Suprapubic skin (tissue), 4 donors: Measurements from ENCODE around the gene TEX22. TPM values are rescaled to one million over a fixed set of nuclear protein-coding genes. Genes with fewer than 3 reads are reported as not detected.

Source experiments
- DNase-seq, 2 donors: peaks; one replicate each; pipeline ENCODE4 v3.0.0-alpha.2; 2019; ENCODE audit warnings: low spot score in 2 of 2
- H3K27ac ChIP-seq: fragments of 200-600 bp; sonication (generic); one replicate; pipeline ENCODE4 v1.5.1; 2019
- H3K27me3 ChIP-seq: fragments of 200-600 bp; sonication (generic); one replicate; pipeline ENCODE4 v1.5.1; 2019
- H3K36me3 ChIP-seq: fragments of 200-600 bp; sonication (generic); one replicate; pipeline ENCODE4 v1.5.1; 2019
- H3K4me1 ChIP-seq: fragments of 200-600 bp; sonication (generic); one replicate; pipeline ENCODE4 v1.5.1; 2019
- H3K4me3 ChIP-seq: fragments of 200-600 bp; sonication (generic); one replicate; pipeline ENCODE4 v1.5.1; 2019; ENCODE audit warnings: mild to moderate bottlenecking
- H3K9me3 ChIP-seq: fragments of 200-600 bp; sonication (generic); one replicate; pipeline ENCODE4 v1.5.1; 2019
- EP300 ChIP-seq: sonication (generic); formaldehyde crosslinking; IDR thresholded peaks from one replicate; pipeline ENCODE4 v1.6.1; 2017; ENCODE audit warnings: antibody characterized with exemption
- POLR2A ChIP-seq, 2 donors: fragments of 450-650 bp; IDR thresholded peaks; one replicate each; pipeline ENCODE4 v1.6.1; 2017; ENCODE audit warnings: antibody characterized with exemption in 2 of 2, mild to moderate bottlenecking in 2 of 2, moderate library complexity in 2 of 2
- POLR2AphosphoS5 ChIP-seq, 3 donors: sonication (generic); formaldehyde crosslinking; IDR thresholded peaks; one replicate each; pipeline ENCODE4 v1.6.1; 2017; ENCODE audit warnings: antibody characterized with exemption in 3 of 3
- WGBS: methylation state at CpG from one replicate; pipeline ENCODE4 v1.1.5; 2018; 5-methylcytosine and 5-hydroxymethylcytosine counted together
- total RNA-seq, 4 donors: library from RNA; depleted of rRNA; stranded (reverse); fragments of >200 nt; gene quantifications; one replicate each; pipeline ENCODE4 v1.1.0, GENCODE V29; 2016
- TF ChIP-seq, protein P1 (sequence below), 2 donors: fragments of 200-600 bp in 1 of 2; fragments of 450-650 bp in 1 of 2; sonication (generic) in 1 of 2; IDR thresholded peaks; one replicate each; pipeline ENCODE4 v1.5.1; 2016 to 2019; ENCODE audit warnings: antibody characterized with exemption in 2 of 2, mild to moderate bottlenecking in 1 of 2, moderate library complexity in 1 of 2

TEX22 gene
- total RNA-seq, 4 donors from 2014 or later = 0.80 TPM; not detected in 3

DNA sequence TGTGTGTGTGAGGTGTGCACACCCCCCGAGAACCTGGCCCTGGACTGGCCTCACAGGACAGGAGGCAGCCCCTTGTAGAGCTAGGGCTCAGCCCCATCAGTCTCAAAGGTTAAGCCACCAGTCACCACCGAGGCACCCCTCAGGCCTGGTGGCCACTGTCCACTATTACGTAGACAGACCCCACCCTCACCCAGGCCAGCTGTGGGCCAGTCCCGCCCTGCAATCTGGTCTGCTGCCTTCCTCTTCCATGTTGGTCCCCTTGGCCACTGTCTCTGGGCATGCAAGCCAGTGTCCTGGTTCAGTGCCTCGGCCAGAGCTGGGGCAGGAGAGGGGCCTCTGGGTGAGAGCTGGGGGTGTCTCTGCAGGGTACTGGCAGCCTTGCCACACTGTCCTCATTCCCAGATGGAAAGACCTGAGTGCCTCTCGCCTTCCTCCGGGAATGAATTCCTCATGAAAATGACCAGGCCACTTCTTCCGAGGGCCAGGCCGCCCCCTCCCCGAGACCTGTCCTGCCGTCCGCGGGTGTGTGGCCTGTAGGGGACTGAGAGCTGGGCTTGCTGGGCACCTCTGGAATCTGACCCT lies 897 bp upstream of the TEX22 start:
- TF ChIP-seq POLR2A (IDR thresholded peaks at IDR 0.05) (no peak), POLR2AphosphoS5 (IDR thresholded peaks at IDR 0.05) (no peak), EP300 (no peak)
- TF ChIP-seq, protein P1, sequence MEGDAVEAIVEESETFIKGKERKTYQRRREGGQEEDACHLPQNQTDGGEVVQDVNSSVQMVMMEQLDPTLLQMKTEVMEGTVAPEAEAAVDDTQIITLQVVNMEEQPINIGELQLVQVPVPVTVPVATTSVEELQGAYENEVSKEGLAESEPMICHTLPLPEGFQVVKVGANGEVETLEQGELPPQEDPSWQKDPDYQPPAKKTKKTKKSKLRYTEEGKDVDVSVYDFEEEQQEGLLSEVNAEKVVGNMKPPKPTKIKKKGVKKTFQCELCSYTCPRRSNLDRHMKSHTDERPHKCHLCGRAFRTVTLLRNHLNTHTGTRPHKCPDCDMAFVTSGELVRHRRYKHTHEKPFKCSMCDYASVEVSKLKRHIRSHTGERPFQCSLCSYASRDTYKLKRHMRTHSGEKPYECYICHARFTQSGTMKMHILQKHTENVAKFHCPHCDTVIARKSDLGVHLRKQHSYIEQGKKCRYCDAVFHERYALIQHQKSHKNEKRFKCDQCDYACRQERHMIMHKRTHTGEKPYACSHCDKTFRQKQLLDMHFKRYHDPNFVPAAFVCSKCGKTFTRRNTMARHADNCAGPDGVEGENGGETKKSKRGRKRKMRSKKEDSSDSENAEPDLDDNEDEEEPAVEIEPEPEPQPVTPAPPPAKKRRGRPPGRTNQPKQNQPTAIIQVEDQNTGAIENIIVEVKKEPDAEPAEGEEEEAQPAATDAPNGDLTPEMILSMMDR (IDR thresholded peaks at IDR 0.05) = no peak
- Histone ChIP-seq H3K27me3 (no peaks in the 10 kb centered on the region), H3K4me1 (peaks cover 21% of the 10 kb centered on the region), H3K4me3 (peak overlapping the region; percentile 88), H3K27ac (no peak overlapping the region), H3K9me3 (no peaks in the 10 kb centered on the region), H3K36me3 (peaks cover 30% of the 10 kb centered on the region)
- no peak for DNase-seq
- 84% methylated on average over 6 of the region's 13 CpGs for WGBS

DNA sequence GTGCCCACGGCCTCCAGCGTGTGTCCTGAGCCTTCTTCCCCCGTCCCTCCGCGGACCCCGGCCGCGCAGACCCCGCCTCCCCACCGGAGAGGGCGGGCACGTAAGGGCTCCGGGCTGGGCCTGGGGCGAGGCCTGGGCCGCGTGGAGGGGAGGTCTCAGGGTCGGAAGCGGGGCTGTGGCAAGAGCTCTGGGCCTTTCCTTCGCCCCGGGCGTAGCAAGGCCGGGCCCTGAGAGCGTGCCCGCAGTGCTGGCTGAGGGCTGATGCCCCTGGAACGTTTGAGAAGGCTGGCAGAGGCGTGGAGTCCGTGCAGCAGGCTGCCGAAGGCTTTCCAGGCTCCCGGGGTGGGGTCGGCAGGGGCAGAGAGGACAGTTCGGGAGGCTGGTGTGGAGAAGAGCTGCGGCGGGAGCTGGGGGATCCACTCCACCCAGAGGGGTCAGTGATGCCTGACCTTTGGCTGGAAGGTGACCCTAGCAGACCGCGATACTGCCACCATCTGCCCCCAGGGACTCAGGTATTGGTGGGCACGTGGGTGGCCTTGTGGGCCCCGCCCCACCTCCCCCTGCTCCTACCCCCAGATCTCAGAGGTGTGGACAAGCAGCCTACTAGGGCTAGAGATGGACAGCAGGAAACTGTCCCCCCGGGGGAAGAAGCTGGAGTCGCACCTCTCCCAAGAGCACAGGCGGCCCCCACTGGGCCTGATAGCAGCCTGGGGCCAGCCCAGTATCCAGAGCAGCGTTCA lies 558 bp downstream of the TEX22 start:
- DNase-seq = no peak
- 6% methylated on average over 23 of the region's 41 CpGs for WGBS

DNA sequence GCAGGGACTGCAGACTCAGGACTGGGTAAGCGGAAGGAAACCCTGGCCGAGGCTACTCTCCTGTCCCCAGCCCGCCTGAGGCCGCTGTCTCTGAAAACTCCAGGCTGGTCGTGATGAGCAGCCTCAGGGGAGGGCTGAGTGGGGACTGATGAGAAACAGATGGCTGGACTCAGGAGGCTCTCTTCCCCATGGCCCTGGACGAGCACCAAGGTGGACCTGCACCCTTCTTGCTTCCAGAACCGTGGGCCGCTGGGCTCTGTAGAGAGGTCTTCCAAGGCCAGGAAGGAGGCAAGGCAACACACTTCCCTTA lies 1.1 kb downstream of the TEX22 start:
- no peak for DNase-seq
- TF ChIP-seq, protein P1 (IDR thresholded peaks at IDR 0.05) = no peak
- no peak for TF ChIP-seq POLR2A (IDR thresholded peaks at IDR 0.05)
- no peak for TF ChIP-seq POLR2AphosphoS5 (IDR thresholded peaks at IDR 0.05)
- TF ChIP-seq EP300 = no peak
- Histone ChIP-seq H3K27ac (no peak overlapping the region), H3K36me3 (peaks cover 18% of the 10 kb centered on the region), H3K27me3 (no peaks in the 10 kb centered on the region), H3K4me3 (peak overlapping the region; percentile 88), H3K9me3 (no peaks in the 10 kb centered on the region), H3K4me1 (peaks cover 21% of the 10 kb centered on the region)
- no CpG with 5 or more reads among the region's 8 CpGs for WGBS

More for the DNA sequence above, 558 bp downstream of the TEX22 start:
- Histone ChIP-seq H3K27me3 (no peaks in the 10 kb centered on the region), H3K4me1 (peaks cover 21% of the 10 kb centered on the region), H3K27ac (peak overlapping the region; percentile 84), H3K9me3 (no peaks in the 10 kb centered on the region), H3K4me3 (peak overlapping the region; percentile 88), H3K36me3 (peaks cover 21% of the 10 kb centered on the region)
- TF ChIP-seq POLR2A (IDR thresholded peaks at IDR 0.05) = no peak
- no peak for TF ChIP-seq POLR2AphosphoS5 (IDR thresholded peaks at IDR 0.05)
- TF ChIP-seq, protein P1 (IDR thresholded peaks at IDR 0.05) = no peak
- no peak for TF ChIP-seq EP300

DNA sequence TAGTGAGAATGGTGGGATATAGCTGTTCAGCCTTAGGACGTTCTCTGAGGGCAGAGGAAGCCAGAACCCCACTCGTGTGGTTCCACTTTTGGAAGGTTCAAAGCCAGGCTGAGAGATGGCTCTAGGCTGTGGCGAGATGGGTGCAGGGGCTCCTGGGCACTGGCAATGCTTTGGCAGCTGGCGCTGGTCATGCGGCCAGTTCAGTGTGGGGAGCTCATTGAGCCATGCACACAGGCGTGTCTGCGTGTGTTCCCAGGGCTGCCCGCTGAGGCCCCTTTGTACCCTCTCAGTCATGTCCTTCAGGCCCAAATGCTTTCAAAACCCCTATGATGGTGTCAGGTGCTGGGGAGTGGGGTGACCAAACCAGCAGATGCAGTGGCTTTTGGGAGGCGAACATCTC lies 1.7 kb downstream of the TEX22 start:
- Histone ChIP-seq H3K27ac (no peak overlapping the region), H3K36me3 (peaks cover 12% of the 10 kb centered on the region), H3K4me1 (peaks cover 21% of the 10 kb centered on the region), H3K9me3 (no peaks in the 10 kb centered on the region), H3K27me3 (no peaks in the 10 kb centered on the region), H3K4me3 (no peak overlapping the region)
- TF ChIP-seq POLR2A (IDR thresholded peaks at IDR 0.05) (no peak), POLR2AphosphoS5 (IDR thresholded peaks at IDR 0.05) (no peak), EP300 (no peak)
- TF ChIP-seq, protein P1 (IDR thresholded peaks at IDR 0.05) = no peak
- no peak for DNase-seq
- 94% methylated on average over 3 of the region's 9 CpGs for WGBS

DNA sequence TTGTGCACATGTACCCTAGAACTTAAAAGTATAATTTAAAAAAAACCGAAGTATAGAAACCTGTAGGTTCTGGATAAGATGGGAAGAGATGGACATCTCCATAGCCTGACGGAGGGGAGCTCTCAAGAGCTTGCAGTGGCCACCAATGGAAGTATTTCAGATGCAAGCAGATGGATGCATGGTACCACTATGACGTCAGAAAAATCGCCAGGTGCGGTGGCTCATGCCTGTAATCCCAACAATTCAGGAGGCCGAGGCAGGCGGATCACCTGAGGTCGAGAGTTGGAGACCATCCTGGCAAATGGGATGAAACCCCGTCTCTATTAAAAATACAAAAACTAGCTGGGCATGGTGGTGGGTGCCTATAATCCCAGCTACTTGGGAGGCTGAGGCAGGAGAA lies 3.4 kb downstream of the TEX22 start:
- H3K27ac ChIP-seq = no peak overlapping the region
- H3K9me3 ChIP-seq = no peaks in the 10 kb centered on the region
- H3K4me1 ChIP-seq = peaks cover 21% of the 10 kb centered on the region
- TF ChIP-seq POLR2A (IDR thresholded peaks at IDR 0.05) = no peak
- TF ChIP-seq, protein P1 (IDR thresholded peaks at IDR 0.05) = no peak
- no peak overlapping the region for H3K4me3 ChIP-seq
- 95% methylated on average over 9 of the region's 9 CpGs for WGBS
- no peaks in the 10 kb centered on the region for H3K27me3 ChIP-seq
- H3K36me3 ChIP-seq = peaks cover 10% of the 10 kb centered on the region
- DNase-seq = no peak
